ENCODE data around the gene INA.
"Not testable (repeated sequence)": the region's sequence is repeated elsewhere in the genome, so short reads cannot be mapped to it uniquely, and the experiment has no call there.

The INA gene

GRCh38 chr10:103276896-103277712, at the start of gene INA:
TSS of gene INA (plus strand) at chr10:103277138. CDS start at chr10:103277212, 74 bp downstream.
- Mint-ChIP-seq H3K4me1 (ENCODE audit: low read depth) (peaks cover 14% of the 10 kb centered on the region), H3K27me3 (peaks cover 86% of the 10 kb centered on the region), H3K4me3 (peak within 1 kb of the TSS; percentile 64)

GRCh38 chr10:103227416-103227815, 49.5 kb upstream of the INA start:
- no peak for DNase-seq
- Mint-ChIP-seq H3K9me3 (peaks cover 11% of the 10 kb centered on the region), H3K27me3 (no peaks in the 10 kb centered on the region), H3K4me3 (no peak overlapping the region), H3K36me3 (ENCODE audit: low read depth) (no peaks in the 10 kb centered on the region), H3K27ac (no peak overlapping the region), H3K4me1 (ENCODE audit: low read depth) (no peaks in the 10 kb centered on the region)

More at GRCh38 chr10:103276896-103277712, at the start of gene INA:
- Mint-ChIP-seq H3K9me3 (no peaks in the 10 kb centered on the region), H3K27ac (no peak within 1 kb of the TSS), H3K36me3 (ENCODE audit: low read depth) (no peaks in the 10 kb centered on the region)
- DNase-seq, result peak; percentile 47

DNA sequence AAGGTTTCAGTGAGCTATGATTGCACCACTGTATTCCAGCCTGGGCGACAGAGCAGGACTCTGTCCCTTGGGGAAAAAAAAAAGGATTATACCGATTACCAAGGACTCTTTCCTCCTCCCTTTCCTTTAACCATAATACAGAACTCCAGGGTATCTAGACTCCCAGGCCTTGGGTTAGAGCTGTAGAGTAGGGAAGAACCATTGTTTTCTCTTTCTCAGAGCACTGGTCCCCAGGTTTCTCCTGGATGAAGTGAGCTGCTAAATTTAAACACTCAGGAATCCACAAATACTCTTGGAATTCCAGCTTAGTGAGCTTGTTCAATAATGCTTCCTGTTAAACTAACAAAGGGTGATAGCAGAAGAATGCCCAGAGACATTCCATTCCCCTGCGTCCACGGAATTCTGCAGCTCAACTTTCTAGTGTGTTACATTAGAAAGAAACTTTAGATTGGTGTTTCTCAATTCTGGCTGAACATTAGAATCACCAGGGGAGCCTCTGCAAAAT, 45.8 kb upstream of the INA start:
- no peaks in the 10 kb centered on the region for H3K36me3 Mint-ChIP-seq (ENCODE audit: low read depth)
- no peak for DNase-seq
- no peak overlapping the region for H3K4me3 Mint-ChIP-seq
- H3K4me1 Mint-ChIP-seq (ENCODE audit: low read depth), result no peaks in the 10 kb centered on the region
- H3K9me3 Mint-ChIP-seq, result no peaks in the 10 kb centered on the region
- H3K27ac Mint-ChIP-seq, result no peak overlapping the region
- no peaks in the 10 kb centered on the region for H3K27me3 Mint-ChIP-seq

DNA sequence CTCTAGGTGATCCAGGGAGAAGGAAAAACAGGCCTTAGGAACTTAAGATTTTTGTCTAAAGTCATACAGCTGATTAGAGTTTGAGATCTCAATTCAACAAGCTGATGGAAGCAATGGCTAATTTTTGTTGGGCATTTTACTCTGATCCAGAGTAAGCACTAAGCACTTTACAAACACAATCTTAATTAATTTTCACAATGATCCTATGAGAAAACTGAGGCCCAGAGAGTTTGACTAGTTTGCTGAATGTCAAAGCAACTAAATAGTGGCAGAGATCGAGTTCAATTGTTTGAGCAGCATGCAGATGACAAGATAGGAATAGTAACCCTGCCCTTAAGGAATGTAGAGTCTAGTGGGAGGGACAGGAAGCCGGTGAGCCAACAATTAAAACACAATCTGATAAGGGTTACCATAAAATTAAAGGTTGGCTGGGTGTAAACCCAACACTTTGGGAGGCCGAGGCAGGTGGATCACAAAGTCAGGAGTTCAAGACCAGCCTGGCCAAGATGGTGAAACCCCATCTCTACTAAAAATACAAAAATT, 44.7 kb upstream of the INA start:
- H3K36me3 Mint-ChIP-seq (ENCODE audit: low read depth), result no peaks in the 10 kb centered on the region
- H3K4me3 Mint-ChIP-seq, result no peak overlapping the region
- DNase-seq, result no peak
- no peaks in the 10 kb centered on the region for H3K9me3 Mint-ChIP-seq
- no peaks in the 10 kb centered on the region for H3K4me1 Mint-ChIP-seq (ENCODE audit: low read depth)
- H3K27ac Mint-ChIP-seq, result no peak overlapping the region
- no peaks in the 10 kb centered on the region for H3K27me3 Mint-ChIP-seq

DNA sequence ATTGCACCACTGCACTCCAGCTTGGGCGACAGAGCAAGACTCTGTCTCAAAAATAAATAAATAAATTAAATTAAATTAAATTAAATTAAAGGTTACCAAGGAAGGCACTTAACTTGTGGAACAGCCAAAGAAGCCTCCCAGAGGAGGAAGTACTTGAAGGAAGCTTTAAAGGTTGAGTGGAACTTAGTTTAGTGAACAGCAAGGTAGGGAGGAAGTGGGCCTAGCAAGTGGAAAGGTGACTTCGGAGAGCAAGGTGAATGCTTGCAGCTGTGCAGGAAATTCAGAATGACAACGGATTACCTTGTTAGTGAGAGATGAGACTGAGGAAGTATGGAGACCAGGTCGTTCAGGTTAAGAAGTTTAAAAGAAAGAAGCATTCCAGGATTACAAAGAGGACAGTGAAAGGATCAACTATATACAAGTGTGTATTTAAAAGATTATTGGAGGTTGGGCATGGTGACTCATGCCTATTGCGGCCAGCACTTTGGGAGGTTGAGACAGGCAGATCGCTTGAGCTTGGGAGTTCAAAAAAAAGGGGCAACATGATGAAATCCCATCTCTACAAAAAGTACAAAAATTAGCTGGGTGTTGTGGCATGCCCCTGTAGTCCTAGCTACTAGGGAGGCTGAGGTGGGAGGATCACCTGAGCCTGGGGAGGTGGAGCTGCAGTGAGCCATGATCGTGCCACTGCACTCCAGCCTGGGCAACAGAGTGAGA, 44.0 kb upstream of the INA start:
- H3K27me3 Mint-ChIP-seq, result no peaks in the 10 kb centered on the region
- H3K36me3 Mint-ChIP-seq (ENCODE audit: low read depth), result no peaks in the 10 kb centered on the region
- H3K4me3 Mint-ChIP-seq, result no peak overlapping the region
- no peaks in the 10 kb centered on the region for H3K4me1 Mint-ChIP-seq (ENCODE audit: low read depth)
- no peak overlapping the region for H3K27ac Mint-ChIP-seq
- DNase-seq, result no peak
- no peaks in the 10 kb centered on the region for H3K9me3 Mint-ChIP-seq

DNA sequence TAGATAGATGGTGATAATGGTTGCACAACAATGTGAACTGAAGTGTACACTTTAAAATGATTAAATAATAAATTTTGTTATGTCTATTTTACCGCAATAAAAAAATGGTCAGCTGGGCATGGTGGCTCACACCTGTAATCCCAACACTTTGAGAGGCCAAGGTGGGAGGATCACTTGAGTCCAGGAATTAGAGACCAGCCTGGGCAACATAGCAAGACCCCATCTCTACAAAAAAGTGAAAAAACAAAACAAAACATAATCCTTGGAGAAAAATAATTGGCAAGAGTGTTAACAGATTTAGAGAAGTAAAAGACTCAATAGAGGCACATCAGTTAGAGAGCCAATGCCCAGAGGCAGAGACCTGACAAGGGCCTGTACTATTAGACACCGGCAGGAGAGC, 41.2 kb upstream of the INA start:
- H3K9me3 Mint-ChIP-seq, result no peaks in the 10 kb centered on the region
- H3K4me1 Mint-ChIP-seq (ENCODE audit: low read depth), result peaks cover 6% of the 10 kb centered on the region
- no peak for DNase-seq
- no peaks in the 10 kb centered on the region for H3K36me3 Mint-ChIP-seq (ENCODE audit: low read depth)
- H3K4me3 Mint-ChIP-seq, result no peak overlapping the region
- H3K27me3 Mint-ChIP-seq, result no peaks in the 10 kb centered on the region
- no peak overlapping the region for H3K27ac Mint-ChIP-seq

- no peak overlapping the region for H3K27ac Mint-ChIP-seq
- H3K4me3 Mint-ChIP-seq, result no peak overlapping the region
Observed at GRCh38 chr10:103238506-103239252, 38.3 kb upstream of the INA start.

DNA sequence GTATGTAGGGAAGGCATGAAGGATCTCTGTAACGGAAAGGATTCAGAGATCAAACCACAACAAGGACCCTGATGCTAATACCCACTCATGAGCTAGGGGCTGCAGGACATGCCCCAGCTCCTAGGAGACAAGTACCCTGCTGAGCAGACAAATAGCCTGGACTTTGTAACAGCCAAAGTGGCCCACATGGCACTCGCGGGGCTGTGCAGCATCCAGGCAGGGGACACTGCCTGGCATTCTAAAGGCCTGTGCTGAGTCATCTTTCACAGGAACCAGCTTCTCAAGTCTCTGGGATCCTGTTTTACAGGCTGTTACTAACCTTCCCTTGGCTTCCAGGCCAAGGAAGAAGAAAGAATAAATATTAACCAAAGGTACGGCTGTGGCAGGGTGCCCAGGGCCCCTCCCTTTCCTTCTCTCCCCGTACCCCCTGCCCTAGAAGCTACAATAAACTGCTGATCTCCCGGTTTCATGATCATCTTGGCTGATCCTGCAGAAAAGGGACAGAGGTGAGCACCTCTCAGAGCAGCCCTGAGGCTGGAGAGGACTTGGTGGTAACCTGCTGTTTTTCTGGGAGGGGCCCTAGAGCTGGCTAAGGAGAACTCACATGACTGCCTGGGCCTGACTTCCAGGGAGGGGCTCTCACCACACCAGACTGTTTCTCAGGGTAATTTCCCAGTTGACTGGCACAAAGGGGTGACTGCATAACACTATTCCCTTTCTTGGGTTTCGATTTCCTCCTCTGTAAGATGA, 35.5 kb upstream of the INA start:
- no peaks in the 10 kb centered on the region for H3K27me3 Mint-ChIP-seq
- DNase-seq, result no peak
- H3K4me3 Mint-ChIP-seq, result no peak overlapping the region
- no peak overlapping the region for H3K27ac Mint-ChIP-seq
- H3K36me3 Mint-ChIP-seq (ENCODE audit: low read depth), result no peaks in the 10 kb centered on the region
- no peaks in the 10 kb centered on the region for H3K9me3 Mint-ChIP-seq
- peaks cover 11% of the 10 kb centered on the region for H3K4me1 Mint-ChIP-seq (ENCODE audit: low read depth)

More at GRCh38 chr10:103238506-103239252, 38.3 kb upstream of the INA start:
- Mint-ChIP-seq H3K27me3 (no peaks in the 10 kb centered on the region), H3K36me3 (ENCODE audit: low read depth) (no peaks in the 10 kb centered on the region), H3K9me3 (no peaks in the 10 kb centered on the region), H3K4me1 (ENCODE audit: low read depth) (peaks cover 11% of the 10 kb centered on the region)
- DNase-seq, result no peak

DNA sequence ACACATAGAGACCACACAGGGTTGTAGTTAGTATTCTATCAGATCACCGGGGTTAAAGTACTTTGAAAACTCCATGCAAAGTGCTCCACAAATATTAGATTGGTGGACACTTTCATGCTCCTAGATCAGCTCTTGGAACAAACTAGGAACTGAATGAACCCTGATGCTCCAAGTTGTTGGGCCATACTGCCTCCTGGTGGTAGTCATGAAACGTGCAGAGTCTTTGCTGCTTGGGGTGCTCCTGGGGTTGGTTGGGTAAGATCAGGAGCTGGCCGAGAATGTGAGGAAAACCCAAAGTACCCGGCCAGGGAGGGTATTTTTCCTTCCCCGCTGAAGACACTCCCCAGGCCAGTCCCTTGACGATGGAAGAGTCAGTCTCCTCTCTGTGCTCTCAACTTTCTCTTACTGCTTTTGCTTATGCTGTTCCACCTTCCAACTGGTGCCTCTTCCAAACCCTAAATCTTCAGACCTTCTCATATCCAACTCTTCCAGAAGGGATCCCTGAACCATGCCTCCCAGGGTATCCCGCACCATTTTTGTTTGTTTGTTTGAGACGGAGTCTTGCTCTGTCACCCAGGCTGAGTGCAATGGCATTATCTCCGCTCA, 32.2 kb upstream of the INA start:
- H3K36me3 Mint-ChIP-seq (ENCODE audit: low read depth), result no peaks in the 10 kb centered on the region
- H3K27me3 Mint-ChIP-seq, result no peaks in the 10 kb centered on the region
- peaks cover 11% of the 10 kb centered on the region for H3K4me1 Mint-ChIP-seq (ENCODE audit: low read depth)

DNA sequence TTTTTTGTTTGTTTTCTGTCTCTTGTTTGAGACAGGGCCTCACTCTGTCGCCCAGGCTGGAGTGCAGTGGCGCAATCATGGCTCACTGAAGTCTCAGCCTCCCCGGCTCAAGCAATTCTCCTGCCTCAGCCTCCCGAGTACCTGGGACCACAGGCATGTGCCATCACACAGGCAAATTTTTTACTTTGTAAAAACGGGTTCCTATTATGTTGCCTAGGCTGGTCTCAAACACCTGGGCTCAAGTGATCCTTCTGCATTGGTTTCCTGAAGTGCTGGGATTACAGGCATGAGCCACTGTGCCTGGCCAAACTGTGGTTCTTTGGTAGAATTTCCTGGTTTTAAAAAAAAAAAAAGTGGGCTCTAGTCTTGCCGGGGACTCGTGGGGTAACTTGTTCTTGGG, 31.4 kb upstream of the INA start, which contains the start of gene RPEL1:
Gene RPEL1 (plus strand): TSS at position 301 of the 400 bp plus-strand sequence. CDS start 110 bp downstream, outside the sequence.
- not testable (repeated sequence) for H3K27me3 Mint-ChIP-seq; H3K27ac Mint-ChIP-seq; H3K9me3 Mint-ChIP-seq; H3K36me3 Mint-ChIP-seq (ENCODE audit: low read depth); DNase-seq; H3K4me1 Mint-ChIP-seq (ENCODE audit: low read depth); H3K4me3 Mint-ChIP-seq

More for the DNA sequence above, 32.2 kb upstream of the INA start:
- Mint-ChIP-seq H3K4me3 (no peak overlapping the region), H3K9me3 (no peaks in the 10 kb centered on the region), H3K27ac (no peak overlapping the region)
- DNase-seq, result peak; percentile 70

GRCh38 chr10:103246324-103246723, 30.6 kb upstream of the INA start:
- peaks cover 2% of the 10 kb centered on the region for H3K9me3 Mint-ChIP-seq
- peaks cover 5% of the 10 kb centered on the region for H3K4me1 Mint-ChIP-seq (ENCODE audit: low read depth)
- DNase-seq, result no peak
- H3K36me3 Mint-ChIP-seq (ENCODE audit: low read depth), result no peaks in the 10 kb centered on the region
- no peak overlapping the region for H3K4me3 Mint-ChIP-seq
- no peak overlapping the region for H3K27ac Mint-ChIP-seq
- peaks cover 2% of the 10 kb centered on the region for H3K27me3 Mint-ChIP-seq

DNA sequence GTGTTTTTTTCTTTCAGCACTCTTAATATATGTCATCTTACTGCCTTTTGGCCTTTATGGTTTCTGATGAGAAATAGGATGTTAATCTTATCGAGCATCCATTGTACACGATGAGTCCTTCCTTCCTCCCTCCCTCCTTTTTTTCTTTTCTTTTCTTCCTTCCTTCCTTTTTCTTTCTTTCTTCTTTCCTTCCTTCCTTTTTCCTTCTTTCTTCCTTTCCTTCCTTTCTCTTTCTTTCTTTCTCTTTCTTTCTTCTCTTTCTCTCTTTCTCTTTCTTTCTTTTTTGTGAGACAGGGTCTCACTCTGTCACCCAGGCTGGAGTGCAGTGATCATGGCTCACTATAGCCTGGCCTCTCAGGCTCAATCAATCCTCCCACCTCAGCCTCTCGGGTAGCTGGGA, 22.8 kb upstream of the INA start:
- no peaks in the 10 kb centered on the region for H3K36me3 Mint-ChIP-seq (ENCODE audit: low read depth)
- peaks cover 7% of the 10 kb centered on the region for H3K9me3 Mint-ChIP-seq
- DNase-seq, result no peak
- no peak overlapping the region for H3K27ac Mint-ChIP-seq
- peaks cover 2% of the 10 kb centered on the region for H3K27me3 Mint-ChIP-seq
- peaks cover 4% of the 10 kb centered on the region for H3K4me1 Mint-ChIP-seq (ENCODE audit: low read depth)
- no peak overlapping the region for H3K4me3 Mint-ChIP-seq

- Mint-ChIP-seq H3K27me3 (peaks cover 2% of the 10 kb centered on the region), H3K4me1 (ENCODE audit: low read depth) (peaks cover 4% of the 10 kb centered on the region), H3K9me3 (peaks cover 7% of the 10 kb centered on the region), H3K4me3 (no peak overlapping the region), H3K27ac (no peak overlapping the region), H3K36me3 (ENCODE audit: low read depth) (no peaks in the 10 kb centered on the region)
- no peak for DNase-seq
Observed at GRCh38 chr10:103254538-103255325, 22.2 kb upstream of the INA start.

Data from activated T-cell treated with anti-CD3 and anti-CD28 coated beads, Interleukin-2, amount 50 U/mL, for 24 hours (primary cell).